Measurements from ENCODE around the gene TMEM129. TPM values are rescaled to one million over a fixed set of nuclear protein-coding genes. Genes with fewer than 3 reads are reported as not detected.

Gene TMEM129
- total RNA-seq, 2 experiments from 2014 or later = 39.2 to 44.0 TPM

GRCh38 chr4:1767770-1768366 lies 46.7 kb upstream of the TMEM129 start:
- Histone ChIP-seq H2AFZ (ENCODE audit: low read length) (no peak overlapping the region), H3K36me3 (ENCODE audit: insufficient read depth, low read length) (no peaks in the 10 kb centered on the region), H4K20me1 (ENCODE audit: insufficient read depth, low read length) (no peaks in the 10 kb centered on the region), H3K4me3 (ENCODE audit: low read depth, low read length, poor library complexity, severe bottlenecking) (peak overlapping the region; percentile 59), H3K79me2 (ENCODE audit: insufficient read depth, low read depth, low read length) (no peaks in the 10 kb centered on the region), H3K4me1 (ENCODE audit: insufficient read depth, low read length, poor library complexity, severe bottlenecking) (peaks cover 5% of the 10 kb centered on the region), H3K27ac (ENCODE audit: low read depth, low read length, poor library complexity, severe bottlenecking) (no peak overlapping the region), H3K9me3 (ENCODE audit: low read length) (no peaks in the 10 kb centered on the region), H3K9me2 (ENCODE audit: insufficient read depth, low read length) (no peaks in the 10 kb centered on the region), H3K4me2 (ENCODE audit: low read length) (peak overlapping the region; percentile 64)
- intact Hi-C loops (cut with micrococcal nuclease; ENCODE audit: unreplicated experiment) = no loop called here
- peak; percentile 47 for DNase-seq (ENCODE audit: low spot score)
- TF ChIP-seq EZH2phosphoT487 (IDR thresholded peaks at IDR 0.05; ENCODE audit: borderline replicate concordance, low read depth, low read length) (no peak), CTCF (conservative IDR thresholded peaks at IDR 0.05; ENCODE audit: low read length) (peak; percentile 50)
- ChIA-PET CTCF (ENCODE audit: unreplicated experiment) (interaction anchor here (0.6 kb wide), 2 partner anchors 42 to 74 kb away, joined by 3 to 4 read pairs; no protein-coding TSS in a partner anchor), POLR2A (no interaction called here)
- no TSS peak for BruUV-seq (replicated peaks)

- TF ChIP-seq EZH2phosphoT487 (IDR thresholded peaks at IDR 0.05; ENCODE audit: borderline replicate concordance, low read depth, low read length) (no peak), CTCF (conservative IDR thresholded peaks at IDR 0.05; ENCODE audit: low read length) (no peak)
- CTCF ChIA-PET (ENCODE audit: unreplicated experiment) = interaction anchor here (0.6 kb wide), 1 partner anchor 74 kb away, joined by 3 read pairs; no protein-coding TSS in a partner anchor
- H4K20me1 ChIP-seq (ENCODE audit: insufficient read depth, low read length) = no peaks in the 10 kb centered on the region
- H3K9me2 ChIP-seq (ENCODE audit: insufficient read depth, low read length) = no peaks in the 10 kb centered on the region
- H3K4me1 ChIP-seq (ENCODE audit: insufficient read depth, low read length, poor library complexity, severe bottlenecking) = peaks cover 5% of the 10 kb centered on the region
- BruUV-seq (replicated peaks) = no TSS peak
- H3K79me2 ChIP-seq (ENCODE audit: insufficient read depth, low read depth, low read length) = no peaks in the 10 kb centered on the region
- intact Hi-C loops (cut with micrococcal nuclease; ENCODE audit: unreplicated experiment) = no loop called here
- no peak overlapping the region for H2AFZ ChIP-seq (ENCODE audit: low read length)
- H3K36me3 ChIP-seq (ENCODE audit: insufficient read depth, low read length) = no peaks in the 10 kb centered on the region
- POLR2A ChIA-PET = no interaction called here
- no peaks in the 10 kb centered on the region for H3K9me3 ChIP-seq (ENCODE audit: low read length)
- H3K4me2 ChIP-seq (ENCODE audit: low read length) = peak overlapping the region; percentile 52; the same call in 1 of the 2 replicates
- peak overlapping the region; percentile 59 for H3K4me3 ChIP-seq (ENCODE audit: low read depth, low read length, poor library complexity, severe bottlenecking)
- DNase-seq (ENCODE audit: low spot score) = peak; percentile 55
- H3K27ac ChIP-seq (ENCODE audit: low read depth, low read length, poor library complexity, severe bottlenecking) = no peak overlapping the region
Observed at GRCh38 chr4:1767061-1767769, 46.1 kb upstream of the TMEM129 start.

Measured in OCI-LY7 (cell line).